ENCODE measurements around the gene TSEN34.
A peak's percentile ranks its signal among the peaks of the same experiment; 100 is the strongest.

The TSEN34 gene

GRCh38 chr19:54191011-54191810 lies at the start of gene TSEN34:
Gene TSEN34 (plus strand): TSS chr19:54191308. CDS start chr19:54191365, 57 bp downstream.
- DNase-seq, result no peak

- DNase-seq, result no peak
Observed at GRCh38 chr19:54141356-54141755, 49.8 kb upstream of the TSEN34 start.

- DNase-seq, result no peak
Observed at GRCh38 chr19:54142166-54142780, 48.8 kb upstream of the TSEN34 start.

GRCh38 chr19:54145541-54146158 lies 45.5 kb upstream of the TSEN34 start:
- no peak for DNase-seq

GRCh38 chr19:54147676-54148075 lies 43.4 kb upstream of the TSEN34 start:
- DNase-seq, result no peak

GRCh38 chr19:54148158-54148557 lies 43.0 kb upstream of the TSEN34 start:
- DNase-seq, result no peak

- DNase-seq, result no peak
Observed at GRCh38 chr19:54149021-54149812, 41.9 kb upstream of the TSEN34 start.

- DNase-seq, result no peak
Observed at GRCh38 chr19:54151362-54152035, 39.6 kb upstream of the TSEN34 start.

GRCh38 chr19:54152267-54152666 lies 38.8 kb upstream of the TSEN34 start:
- DNase-seq, result no peak

GRCh38 chr19:54152878-54153524 lies 38.1 kb upstream of the TSEN34 start:
- no peak for DNase-seq

GRCh38 chr19:54153731-54154326 lies 37.3 kb upstream of the TSEN34 start:
- no peak for DNase-seq

GRCh38 chr19:54154603-54155345 lies 36.3 kb upstream of the TSEN34 start:
- no peak for DNase-seq

- no peak for DNase-seq
Observed at GRCh38 chr19:54155694-54156093, 35.4 kb upstream of the TSEN34 start.

- no peak for DNase-seq
Observed at GRCh38 chr19:54156490-54156889, 34.6 kb upstream of the TSEN34 start.

GRCh38 chr19:54156953-54157352 lies 34.2 kb upstream of the TSEN34 start:
- DNase-seq, result no peak

- no peak for DNase-seq
Observed at GRCh38 chr19:54158812-54159351, 32.2 kb upstream of the TSEN34 start.

- DNase-seq, result peak; percentile 100
Observed at GRCh38 chr19:54159352-54160181, 31.5 kb upstream of the TSEN34 start, which contains the start of gene LENG1. Gene LENG1 (minus strand): TSS chr19:54159721. CDS start chr19:54159695, 26 bp downstream.

- no peak for DNase-seq
Observed at GRCh38 chr19:54160182-54160811, 30.8 kb upstream of the TSEN34 start.

GRCh38 chr19:54160854-54161253 lies 30.3 kb upstream of the TSEN34 start:
- no peak for DNase-seq

Data from left hindlimb (tissue), 1 donor.